GM23338 (cell line): ENCODE results near the gene NEU2. TPM values are rescaled to one million over a fixed set of nuclear protein-coding genes. Genes with fewer than 3 reads are reported as not detected.

Source experiments
- CREB1 ChIP-seq: fragments of 250-450 bp; sonication (Bioruptor Pico); IDR thresholded peaks from 2 replicates; pipeline ENCODE4 v1.5.0; 2020; ENCODE audit warnings: low read depth, mild to moderate bottlenecking, moderate library complexity
- CTCF ChIP-seq, 2 experiments: fragments of 200-600 bp in 1 of 2; sonication (generic) in 1 of 2; conservative IDR thresholded peaks; 2 replicates each; pipeline versions ENCODE4 v1.5.1 to v1.6.1; 2016 to 2017; ENCODE audit warnings: antibody characterized with exemption in 2 of 2, low read depth in 2 of 2, mild to moderate bottlenecking in 2 of 2, moderate library complexity in 1 of 2
- EZH2phosphoT487 ChIP-seq: fragments of 200-600 bp; sonication (generic); IDR thresholded peaks from one replicate; pipeline ENCODE4 v1.8.1; 2018; ENCODE audit warnings: antibody characterized with exemption; ENCODE audit not compliant: unreplicated experiment
- POLR2AphosphoS5 ChIP-seq: IDR thresholded peaks from 2 replicates; pipeline ENCODE4 v1.6.1; 2016; ENCODE audit warnings: antibody characterized with exemption, low read depth
- ZNF114 ChIP-seq: fragments of 250-450 bp; sonication (Bioruptor Pico); IDR thresholded peaks from 2 replicates; pipeline ENCODE4 v1.5.0; 2020; ENCODE audit warnings: mild to moderate bottlenecking, moderate library complexity
- polyA plus RNA-seq: library from polyadenylated mRNA; unstranded; fragments of >200 nt; fragmentation: Nextera tagmentation; extraction: Ambion mirVana; gene quantifications from 2 replicates; pipeline ENCODE4 v1.2.1, GENCODE V29; 2016
- total RNA-seq: library from RNA; depleted of rRNA; stranded (reverse); fragments of >200 nt; shearing (Covaris generic); gene quantifications from 2 replicates; pipeline ENCODE4 v1.2.3, GENCODE V29; 2014
- TF ChIP-seq, protein P1 (sequence below): fragments of 250-450 bp; sonication (Bioruptor Pico); IDR thresholded peaks from 2 replicates; pipeline ENCODE4 v1.5.0; 2020; ENCODE audit warnings: mild to moderate bottlenecking, moderate library complexity

The NEU2 gene
- total and polyA plus RNA-seq, 2 experiments from 2014 or later = not detected

GRCh38 chr2:233002829-233003657 is 29.4 kb upstream of the NEU2 start (continued):
- TF ChIP-seq CTCF (conservative IDR thresholded peaks at IDR 0.05; ENCODE audit: low read depth in 2 of 2) (no peak), POLR2AphosphoS5 (no peak), ZNF114 (CRISPR knock-in tag) (no peak), CREB1 (no peak), EZH2phosphoT487 (no peak)
- TF ChIP-seq, protein P1, sequence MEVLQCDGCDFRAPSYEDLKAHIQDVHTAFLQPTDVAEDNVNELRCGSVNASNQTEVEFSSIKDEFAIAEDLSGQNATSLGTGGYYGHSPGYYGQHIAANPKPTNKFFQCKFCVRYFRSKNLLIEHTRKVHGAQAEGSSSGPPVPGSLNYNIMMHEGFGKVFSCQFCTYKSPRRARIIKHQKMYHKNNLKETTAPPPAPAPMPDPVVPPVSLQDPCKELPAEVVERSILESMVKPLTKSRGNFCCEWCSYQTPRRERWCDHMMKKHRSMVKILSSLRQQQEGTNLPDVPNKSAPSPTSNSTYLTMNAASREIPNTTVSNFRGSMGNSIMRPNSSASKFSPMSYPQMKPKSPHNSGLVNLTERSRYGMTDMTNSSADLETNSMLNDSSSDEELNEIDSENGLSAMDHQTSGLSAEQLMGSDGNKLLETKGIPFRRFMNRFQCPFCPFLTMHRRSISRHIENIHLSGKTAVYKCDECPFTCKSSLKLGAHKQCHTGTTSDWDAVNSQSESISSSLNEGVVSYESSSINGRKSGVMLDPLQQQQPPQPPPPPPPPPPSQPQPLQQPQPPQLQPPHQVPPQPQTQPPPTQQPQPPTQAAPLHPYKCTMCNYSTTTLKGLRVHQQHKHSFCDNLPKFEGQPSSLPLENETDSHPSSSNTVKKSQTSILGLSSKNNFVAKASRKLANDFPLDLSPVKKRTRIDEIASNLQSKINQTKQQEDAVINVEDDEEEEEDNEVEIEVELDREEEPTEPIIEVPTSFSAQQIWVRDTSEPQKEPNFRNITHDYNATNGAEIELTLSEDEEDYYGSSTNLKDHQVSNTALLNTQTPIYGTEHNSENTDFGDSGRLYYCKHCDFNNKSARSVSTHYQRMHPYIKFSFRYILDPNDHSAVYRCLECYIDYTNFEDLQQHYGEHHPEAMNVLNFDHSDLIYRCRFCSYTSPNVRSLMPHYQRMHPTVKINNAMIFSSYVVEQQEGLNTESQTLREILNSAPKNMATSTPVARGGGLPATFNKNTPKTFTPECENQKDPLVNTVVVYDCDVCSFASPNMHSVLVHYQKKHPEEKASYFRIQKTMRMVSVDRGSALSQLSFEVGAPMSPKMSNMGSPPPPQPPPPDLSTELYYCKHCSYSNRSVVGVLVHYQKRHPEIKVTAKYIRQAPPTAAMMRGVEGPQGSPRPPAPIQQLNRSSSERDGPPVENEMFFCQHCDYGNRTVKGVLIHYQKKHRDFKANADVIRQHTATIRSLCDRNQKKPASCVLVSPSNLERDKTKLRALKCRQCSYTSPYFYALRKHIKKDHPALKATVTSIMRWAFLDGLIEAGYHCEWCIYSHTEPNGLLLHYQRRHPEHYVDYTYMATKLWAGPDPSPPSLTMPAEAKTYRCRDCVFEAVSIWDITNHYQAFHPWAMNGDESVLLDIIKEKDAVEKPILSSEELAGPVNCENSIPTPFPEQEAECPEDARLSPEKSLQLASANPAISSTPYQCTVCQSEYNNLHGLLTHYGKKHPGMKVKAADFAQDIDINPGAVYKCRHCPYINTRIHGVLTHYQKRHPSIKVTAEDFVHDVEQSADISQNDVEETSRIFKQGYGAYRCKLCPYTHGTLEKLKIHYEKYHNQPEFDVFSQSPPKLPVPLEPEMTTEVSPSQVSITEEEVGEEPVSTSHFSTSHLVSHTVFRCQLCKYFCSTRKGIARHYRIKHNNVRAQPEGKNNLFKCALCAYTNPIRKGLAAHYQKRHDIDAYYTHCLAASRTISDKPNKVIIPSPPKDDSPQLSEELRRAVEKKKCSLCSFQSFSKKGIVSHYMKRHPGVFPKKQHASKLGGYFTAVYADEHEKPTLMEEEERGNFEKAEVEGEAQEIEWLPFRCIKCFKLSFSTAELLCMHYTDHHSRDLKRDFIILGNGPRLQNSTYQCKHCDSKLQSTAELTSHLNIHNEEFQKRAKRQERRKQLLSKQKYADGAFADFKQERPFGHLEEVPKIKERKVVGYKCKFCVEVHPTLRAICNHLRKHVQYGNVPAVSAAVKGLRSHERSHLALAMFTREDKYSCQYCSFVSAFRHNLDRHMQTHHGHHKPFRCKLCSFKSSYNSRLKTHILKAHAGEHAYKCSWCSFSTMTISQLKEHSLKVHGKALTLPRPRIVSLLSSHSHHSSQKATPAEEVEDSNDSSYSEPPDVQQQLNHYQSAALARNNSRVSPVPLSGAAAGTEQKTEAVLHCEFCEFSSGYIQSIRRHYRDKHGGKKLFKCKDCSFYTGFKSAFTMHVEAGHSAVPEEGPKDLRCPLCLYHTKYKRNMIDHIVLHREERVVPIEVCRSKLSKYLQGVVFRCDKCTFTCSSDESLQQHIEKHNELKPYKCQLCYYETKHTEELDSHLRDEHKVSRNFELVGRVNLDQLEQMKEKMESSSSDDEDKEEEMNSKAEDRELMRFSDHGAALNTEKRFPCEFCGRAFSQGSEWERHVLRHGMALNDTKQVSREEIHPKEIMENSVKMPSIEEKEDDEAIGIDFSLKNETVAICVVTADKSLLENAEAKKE = no peak
